Measurements from ENCODE around the gene KL.

KL gene

GRCh38 chr13:33006134-33006533 lies 10.1 kb upstream of the KL start:
- DNase-seq: no peak

- DNase-seq: no peak
Observed at GRCh38 chr13:33006638-33007037, 9.6 kb upstream of the KL start.

GRCh38 chr13:33007237-33007636 lies 9.0 kb upstream of the KL start:
- DNase-seq: no peak

- no peak for DNase-seq
Observed at GRCh38 chr13:33007950-33008349, 8.3 kb upstream of the KL start.

- no peak for DNase-seq
Observed at GRCh38 chr13:33008946-33009722, 7.1 kb upstream of the KL start.

- no peak for DNase-seq
Observed at GRCh38 chr13:33011828-33012470, 4.3 kb upstream of the KL start.

- no peak for DNase-seq
Observed at GRCh38 chr13:33014291-33014690, 1.9 kb upstream of the KL start.

GRCh38 chr13:33015241-33015668 lies 968 bp upstream of the KL start:
- DNase-seq: no peak

- no peak for DNase-seq
Observed at GRCh38 chr13:33015791-33016323, 366 bp upstream of the KL start.

- DNase-seq: no peak
Observed at GRCh38 chr13:33017323-33017929, 1.2 kb downstream of the KL start.

- no peak for DNase-seq
Observed at GRCh38 chr13:33018886-33019285, 2.7 kb downstream of the KL start.

GRCh38 chr13:33022986-33023385 lies 6.8 kb downstream of the KL start:
- no peak for DNase-seq

- no peak for DNase-seq
Observed at GRCh38 chr13:33025220-33025744, 9.1 kb downstream of the KL start.

GRCh38 chr13:33026489-33027152 lies 10.4 kb downstream of the KL start:
- no peak for DNase-seq

GRCh38 chr13:33028620-33029019 lies 12.4 kb downstream of the KL start:
- DNase-seq: no peak

- DNase-seq: no peak
Observed at GRCh38 chr13:33031277-33031676, 15.1 kb downstream of the KL start.

- DNase-seq: peak; percentile 67
Observed at GRCh38 chr13:33032037-33032625, 15.9 kb downstream of the KL start.

- no peak for DNase-seq
Observed at GRCh38 chr13:33033051-33033812, 17.0 kb downstream of the KL start.

GRCh38 chr13:33033986-33034385 lies 17.8 kb downstream of the KL start:
- DNase-seq: no peak

GRCh38 chr13:33034882-33035520 lies 18.8 kb downstream of the KL start:
- DNase-seq: no peak

GRCh38 chr13:33037673-33038072 lies 21.4 kb downstream of the KL start:
- no peak for DNase-seq

Measured in EL (cell line).